Activated T-cell treated with anti-CD3 and anti-CD28 coated beads, Interleukin-2, amount 50 U/mL, for 24 hours (primary cell): ENCODE data around the gene PCDH8.

ENCODE experiments used
- DNase-seq: peaks from one replicate; pipeline ENCODE4 v3.0.0-alpha.2; 2020
- H3K27ac Mint-ChIP-seq: 2 replicates; pipeline ENCODE4 v1.8.0; 2020; ENCODE audit warnings: mild to moderate bottlenecking, mixed read lengths
- H3K27me3 Mint-ChIP-seq: 2 replicates; pipeline ENCODE4 v1.8.0; 2020; ENCODE audit warnings: mixed read lengths
- H3K36me3 Mint-ChIP-seq: 2 replicates; pipeline ENCODE4 v1.8.0; 2020; ENCODE audit warnings: low read depth, mixed read lengths
- H3K4me1 Mint-ChIP-seq: 2 replicates; pipeline ENCODE4 v1.8.0; 2020; ENCODE audit warnings: low read depth, mixed read lengths
- H3K4me3 Mint-ChIP-seq: 2 replicates; pipeline ENCODE4 v1.8.0; 2020; ENCODE audit warnings: mild to moderate bottlenecking, moderate library complexity, mixed read lengths
- H3K9me3 Mint-ChIP-seq: 2 replicates; pipeline ENCODE4 v1.8.0; 2020; ENCODE audit warnings: mixed read lengths

PCDH8 gene

DNA sequence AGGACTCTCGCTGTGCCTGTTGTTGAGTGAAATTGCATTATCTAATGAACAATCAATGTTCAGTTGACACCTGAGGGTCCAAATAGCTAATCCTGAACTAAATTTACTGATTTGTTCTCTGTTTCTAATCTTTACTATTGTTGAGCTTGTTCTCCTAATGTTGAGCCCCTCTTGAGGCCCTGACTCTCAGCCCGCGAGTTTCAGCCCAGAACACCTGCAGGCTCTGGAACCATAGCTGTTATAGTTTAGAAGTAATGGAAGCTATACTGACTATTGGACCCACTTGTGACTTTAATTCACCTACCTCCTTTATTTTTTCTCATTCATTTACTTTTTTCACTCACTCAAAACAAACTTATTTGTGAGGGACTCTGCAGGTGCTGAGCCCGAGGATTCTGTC, 20.6 kb upstream of the PCDH8 start:
- peaks cover 23% of the 10 kb centered on the region for H3K27me3 Mint-ChIP-seq
- H3K4me3 Mint-ChIP-seq = no peak overlapping the region
- H3K4me1 Mint-ChIP-seq = no peaks in the 10 kb centered on the region
- no peaks in the 10 kb centered on the region for H3K36me3 Mint-ChIP-seq
- no peaks in the 10 kb centered on the region for H3K9me3 Mint-ChIP-seq
- no peak overlapping the region for H3K27ac Mint-ChIP-seq
- no peak for DNase-seq

DNA sequence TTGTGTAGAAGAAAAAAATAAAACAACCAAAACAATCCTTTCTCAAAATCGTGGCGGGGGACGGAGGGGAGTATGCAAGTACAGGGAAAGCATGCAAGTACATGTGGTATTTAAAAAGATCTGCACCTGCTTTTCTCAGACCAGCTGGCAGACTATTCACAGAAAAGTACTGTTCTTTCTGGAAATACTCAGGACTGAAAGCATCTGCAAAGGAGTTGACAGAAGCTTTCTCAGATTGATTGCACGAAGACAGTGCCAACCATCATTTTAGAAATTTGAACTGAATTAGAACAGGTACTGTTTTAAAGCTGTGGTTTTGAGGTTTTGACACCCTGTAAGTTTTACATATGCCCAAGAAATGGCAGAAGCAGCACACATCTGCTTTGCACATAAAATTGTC, 19.8 kb upstream of the PCDH8 start:
- H3K4me3 Mint-ChIP-seq = no peak overlapping the region
- H3K4me1 Mint-ChIP-seq = no peaks in the 10 kb centered on the region
- no peaks in the 10 kb centered on the region for H3K9me3 Mint-ChIP-seq
- DNase-seq = no peak
- H3K27me3 Mint-ChIP-seq = peaks cover 23% of the 10 kb centered on the region
- no peaks in the 10 kb centered on the region for H3K36me3 Mint-ChIP-seq
- no peak overlapping the region for H3K27ac Mint-ChIP-seq

DNA sequence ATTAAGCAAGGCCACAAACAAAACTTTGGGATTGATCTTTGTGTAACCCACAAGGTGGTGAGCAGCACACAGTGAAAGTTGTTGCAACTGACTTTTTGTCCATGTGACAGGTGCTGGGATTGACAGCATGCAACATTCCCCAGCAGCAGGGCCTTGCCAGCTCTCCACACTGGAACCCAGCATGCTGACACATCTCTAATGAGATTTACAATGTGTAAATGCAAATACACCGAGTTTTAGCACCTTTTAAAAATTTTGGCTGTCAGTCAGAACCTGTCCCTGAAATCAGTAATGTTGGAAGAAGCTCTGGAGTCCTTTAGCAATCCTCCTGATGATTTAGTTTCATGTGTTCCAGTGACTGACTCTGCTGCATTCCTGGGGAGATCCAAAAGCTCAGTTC, 16.5 kb upstream of the PCDH8 start:
- Mint-ChIP-seq H3K4me1 (no peaks in the 10 kb centered on the region), H3K36me3 (no peaks in the 10 kb centered on the region), H3K9me3 (no peaks in the 10 kb centered on the region), H3K4me3 (no peak overlapping the region), H3K27me3 (peaks cover 13% of the 10 kb centered on the region), H3K27ac (no peak overlapping the region)
- no peak for DNase-seq

DNA sequence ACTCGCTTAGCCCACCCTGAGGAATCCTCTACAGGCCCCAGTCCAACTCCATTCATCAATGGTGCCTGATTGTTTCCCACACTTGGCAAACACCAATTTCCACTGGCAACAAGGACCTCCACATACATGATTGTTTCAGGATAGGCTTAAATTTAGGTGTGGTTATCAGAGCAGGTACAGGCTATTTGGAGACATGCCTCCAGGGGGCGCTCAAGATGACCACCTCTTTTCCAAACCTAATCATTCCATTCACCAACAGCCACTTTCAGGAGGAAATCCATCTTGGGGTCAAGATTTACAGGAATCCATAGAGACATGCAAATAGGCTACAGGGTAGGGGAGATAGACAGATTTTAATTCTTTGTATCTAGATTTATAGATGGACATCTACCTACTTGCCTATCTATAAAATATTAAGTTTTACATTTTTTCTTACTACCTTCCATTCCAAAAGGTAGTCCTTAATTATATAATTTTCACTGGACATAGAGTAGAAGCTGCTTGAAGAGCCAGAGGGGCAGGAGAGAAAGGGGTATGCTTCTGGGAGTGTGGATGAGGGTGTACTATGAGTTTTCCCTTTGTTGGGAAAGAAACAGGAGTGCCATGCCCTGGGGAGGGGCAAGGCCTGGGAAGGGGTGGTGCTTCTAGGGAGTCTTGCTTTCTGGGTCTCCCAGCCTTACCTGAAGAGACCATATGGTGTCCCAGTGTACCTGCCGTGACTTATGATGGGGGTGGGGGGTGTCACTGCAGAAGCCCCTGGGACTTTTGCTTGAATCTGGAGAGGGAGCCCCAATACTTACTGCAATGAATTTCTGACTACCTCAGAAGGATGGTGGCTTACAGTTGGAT, 14.1 kb upstream of the PCDH8 start:
- peaks cover 18% of the 10 kb centered on the region for H3K27me3 Mint-ChIP-seq
- no peaks in the 10 kb centered on the region for H3K4me1 Mint-ChIP-seq
- no peaks in the 10 kb centered on the region for H3K36me3 Mint-ChIP-seq
- DNase-seq = no peak
- H3K9me3 Mint-ChIP-seq = no peaks in the 10 kb centered on the region
- H3K4me3 Mint-ChIP-seq = no peak overlapping the region
- H3K27ac Mint-ChIP-seq = no peak overlapping the region

DNA sequence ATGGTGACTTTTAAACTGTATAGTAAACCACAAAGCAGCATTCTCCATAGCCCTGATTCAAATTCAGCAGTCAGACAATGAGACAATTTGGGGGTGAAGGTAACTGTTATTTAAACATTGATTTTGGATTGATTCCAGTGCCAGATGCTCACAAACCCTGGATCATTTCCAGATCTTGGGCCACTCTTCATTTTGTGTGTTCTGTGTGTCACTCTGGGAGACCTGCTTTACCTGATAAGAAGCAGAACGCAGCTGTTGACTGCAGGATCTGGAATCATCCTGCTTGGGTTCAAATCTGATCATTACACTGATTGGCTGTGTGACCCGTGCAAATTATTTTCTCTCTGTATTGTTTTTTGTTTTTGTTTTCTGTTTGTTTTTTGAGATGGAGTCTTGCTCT, 4.0 kb upstream of the PCDH8 start:
- Mint-ChIP-seq H3K9me3 (peaks cover 6% of the 10 kb centered on the region), H3K27me3 (peaks cover 87% of the 10 kb centered on the region), H3K4me3 (no peak overlapping the region), H3K27ac (no peak overlapping the region), H3K36me3 (no peaks in the 10 kb centered on the region), H3K4me1 (peaks cover 25% of the 10 kb centered on the region)
- no peak for DNase-seq

DNA sequence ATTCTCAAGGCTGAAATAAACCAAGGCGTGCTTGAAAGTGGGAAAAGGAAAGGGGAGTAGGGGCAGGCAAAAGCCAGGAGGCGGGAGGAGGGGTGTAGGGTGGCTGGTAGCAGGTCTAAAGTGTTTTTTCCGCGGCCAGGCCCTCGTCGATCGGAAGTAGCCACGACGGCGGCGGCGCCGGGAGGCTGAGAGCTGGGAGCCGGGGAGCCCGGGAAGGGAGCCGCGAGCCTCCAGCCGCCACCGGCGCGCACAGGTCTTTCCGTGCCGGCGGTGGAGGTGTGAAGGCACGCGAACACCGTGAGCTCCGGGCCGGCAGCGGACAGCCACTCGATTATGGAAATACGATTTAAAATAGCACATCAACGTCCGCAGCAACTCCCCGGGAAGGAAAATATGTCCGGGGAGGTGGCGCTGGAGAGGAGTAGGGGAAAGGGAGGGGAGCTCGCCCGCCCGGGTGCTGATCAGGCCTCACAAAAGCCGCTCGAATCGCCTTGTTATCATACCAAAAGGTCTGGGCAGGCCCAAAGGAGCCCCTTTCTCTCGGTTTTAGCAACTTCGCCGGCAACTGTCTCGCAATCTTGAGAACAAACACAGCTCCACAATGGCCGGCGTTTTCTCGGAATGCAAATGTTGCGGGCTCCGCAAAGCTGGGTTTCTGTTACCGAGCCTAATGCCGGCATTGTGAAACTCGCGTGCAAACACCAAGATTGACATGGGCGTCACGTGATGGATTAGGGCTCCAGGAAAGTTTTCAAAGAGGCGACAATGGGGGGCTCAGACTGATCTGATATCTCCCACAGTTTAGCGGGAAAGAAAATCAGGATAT, 2.9 kb upstream of the PCDH8 start:
- H3K27me3 Mint-ChIP-seq = peaks cover 84% of the 10 kb centered on the region
- H3K9me3 Mint-ChIP-seq = peaks cover 6% of the 10 kb centered on the region
- peaks cover 26% of the 10 kb centered on the region for H3K4me1 Mint-ChIP-seq
- peak; percentile 39 for DNase-seq
- peak overlapping the region; percentile 71 for H3K4me3 Mint-ChIP-seq
- H3K36me3 Mint-ChIP-seq = no peaks in the 10 kb centered on the region
- H3K27ac Mint-ChIP-seq = no peak overlapping the region

DNA sequence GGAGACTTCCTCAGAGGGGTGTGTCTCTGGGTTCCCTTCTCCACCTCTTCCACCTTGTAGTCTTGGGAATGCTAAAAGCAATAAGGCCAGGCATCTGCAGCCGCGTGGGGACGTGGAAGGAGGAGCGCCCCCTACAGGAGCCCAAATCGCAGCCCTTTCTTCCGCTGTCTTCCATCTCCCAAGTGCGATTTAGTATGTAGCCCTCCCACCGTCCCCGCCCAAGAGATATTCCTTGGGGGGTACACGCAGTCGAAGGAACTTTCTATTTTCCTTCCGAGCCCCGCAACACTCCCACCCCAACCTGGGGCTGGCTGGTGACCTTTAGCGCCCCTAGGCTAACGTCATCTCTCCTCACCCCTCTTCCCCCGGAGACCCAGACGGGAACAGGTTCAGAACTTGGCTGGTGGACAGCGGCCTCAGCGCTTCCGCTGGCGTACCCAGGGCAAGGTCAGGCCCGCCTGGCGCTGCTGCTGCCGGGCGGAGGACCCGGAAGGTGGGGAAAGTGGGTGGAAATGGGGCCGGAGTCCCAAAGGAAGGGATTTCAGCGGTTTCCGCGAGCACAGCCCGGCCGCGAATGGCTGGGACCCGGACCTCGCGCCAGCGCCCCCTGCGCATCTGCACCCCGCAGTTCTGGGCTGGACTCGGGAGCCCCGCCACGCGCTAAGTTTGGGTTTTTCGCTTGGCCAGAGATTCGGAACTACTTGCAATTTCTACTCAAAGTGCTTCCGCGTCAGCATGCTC, 2.1 kb upstream of the PCDH8 start:
- no peaks in the 10 kb centered on the region for H3K36me3 Mint-ChIP-seq
- H3K9me3 Mint-ChIP-seq = peaks cover 6% of the 10 kb centered on the region
- H3K27ac Mint-ChIP-seq = no peak overlapping the region
- peaks cover 28% of the 10 kb centered on the region for H3K4me1 Mint-ChIP-seq
- H3K27me3 Mint-ChIP-seq = peaks cover 80% of the 10 kb centered on the region
- DNase-seq = peak; percentile 58
- H3K4me3 Mint-ChIP-seq = peak overlapping the region; percentile 71

DNA sequence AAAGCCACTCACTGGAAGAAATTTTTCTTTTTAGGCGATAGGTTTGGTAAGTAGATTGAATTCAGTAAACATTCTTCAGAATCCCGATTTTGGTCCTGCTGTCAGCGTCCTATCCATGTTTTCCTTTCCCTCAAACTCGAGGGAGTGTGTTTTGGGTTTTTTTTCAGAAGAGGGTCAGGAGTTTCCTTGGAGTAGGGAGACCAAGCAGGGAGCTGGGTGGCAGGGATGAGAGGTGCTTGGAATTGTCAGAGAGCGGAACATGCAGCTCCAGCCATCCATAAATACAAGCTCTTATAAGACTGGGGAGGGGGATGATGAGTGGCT, 1.6 kb upstream of the PCDH8 start:
- H3K36me3 Mint-ChIP-seq = no peaks in the 10 kb centered on the region
- H3K4me1 Mint-ChIP-seq = peaks cover 28% of the 10 kb centered on the region
- peaks cover 80% of the 10 kb centered on the region for H3K27me3 Mint-ChIP-seq
- no peak overlapping the region for H3K4me3 Mint-ChIP-seq
- peaks cover 6% of the 10 kb centered on the region for H3K9me3 Mint-ChIP-seq
- no peak for DNase-seq
- no peak overlapping the region for H3K27ac Mint-ChIP-seq

DNA sequence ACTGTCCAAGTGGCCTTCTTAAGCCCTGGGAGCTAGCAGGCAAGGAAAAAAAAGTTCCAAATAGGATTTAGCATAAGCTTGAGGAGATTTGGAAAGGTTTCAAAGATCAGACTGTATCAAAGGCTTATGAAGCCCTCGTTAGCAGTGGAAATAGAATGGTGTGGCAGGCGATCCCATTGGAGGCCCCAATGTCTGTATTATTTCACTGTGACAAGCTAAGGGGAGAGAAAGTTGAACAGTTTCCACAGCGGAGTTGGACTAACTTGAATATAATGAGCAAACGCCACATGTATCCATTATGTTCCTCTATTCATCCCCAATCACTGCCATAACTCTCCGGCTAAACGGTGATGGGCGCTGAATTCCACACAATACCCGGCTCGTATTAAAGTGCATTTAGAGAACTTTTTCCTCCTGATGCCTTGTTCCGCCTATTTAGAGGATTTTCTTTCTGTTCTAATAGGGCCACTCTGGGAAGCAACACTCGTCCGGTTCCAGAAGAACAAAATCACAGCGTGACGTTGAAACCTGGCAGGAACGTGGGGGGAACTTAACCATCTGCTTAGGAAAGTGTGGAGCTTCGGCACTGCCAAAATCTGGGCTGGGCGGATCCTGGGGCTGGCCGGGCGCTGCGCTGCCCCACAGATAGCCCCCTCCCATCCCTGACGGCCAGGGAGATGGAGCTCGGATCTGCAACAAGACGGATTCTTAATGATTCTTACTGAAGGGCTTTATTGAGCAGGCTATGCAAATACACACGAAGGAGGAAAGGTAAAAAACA, 1.0 kb upstream of the PCDH8 start:
- Mint-ChIP-seq H3K27ac (no peak overlapping the region), H3K27me3 (peaks cover 80% of the 10 kb centered on the region), H3K9me3 (peaks cover 6% of the 10 kb centered on the region), H3K4me3 (no peak overlapping the region), H3K4me1 (peaks cover 28% of the 10 kb centered on the region), H3K36me3 (no peaks in the 10 kb centered on the region)
- no peak for DNase-seq

DNA sequence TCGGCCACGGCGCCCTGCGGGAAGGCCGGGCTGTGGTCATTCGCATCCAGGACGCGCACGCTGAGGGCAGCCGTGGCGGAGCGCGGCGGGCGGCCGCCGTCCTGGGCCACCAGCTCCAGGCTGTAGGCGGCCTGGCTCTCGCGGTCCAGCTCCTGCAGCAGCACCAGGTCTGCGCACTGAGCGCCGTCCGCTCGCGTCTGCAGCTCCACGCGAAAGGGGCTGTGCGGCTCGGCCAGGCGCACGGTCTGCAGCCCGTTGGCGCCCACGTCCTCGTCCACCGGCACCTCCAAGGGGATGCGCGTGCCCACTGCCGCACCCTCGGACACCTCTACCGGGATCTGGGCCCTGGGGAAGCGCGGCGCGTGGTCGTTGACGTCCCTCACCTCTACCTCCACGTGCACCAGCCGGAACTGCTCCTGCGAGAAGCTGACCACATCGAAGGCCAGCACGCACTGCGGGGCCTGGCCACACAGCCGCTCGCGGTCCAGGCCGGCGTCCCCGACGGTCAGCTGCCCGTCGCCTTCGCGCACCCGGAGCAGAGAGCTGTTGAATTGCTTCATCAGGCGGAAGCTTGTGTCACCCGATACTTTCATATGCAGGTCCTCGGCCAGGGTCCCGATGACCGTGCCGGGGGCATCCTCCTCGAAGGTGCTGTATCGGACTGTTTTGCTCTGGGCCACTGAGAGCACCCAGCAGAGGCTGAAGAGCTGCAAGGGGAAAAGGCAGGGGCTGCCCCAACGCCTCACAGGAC, 583 bp downstream of the PCDH8 start:
- Mint-ChIP-seq H3K4me3 (no peak overlapping the region), H3K27ac (no peak overlapping the region), H3K36me3 (no peaks in the 10 kb centered on the region), H3K4me1 (peaks cover 28% of the 10 kb centered on the region), H3K27me3 (peaks cover 78% of the 10 kb centered on the region), H3K9me3 (peaks cover 2% of the 10 kb centered on the region)
- DNase-seq = no peak

DNA sequence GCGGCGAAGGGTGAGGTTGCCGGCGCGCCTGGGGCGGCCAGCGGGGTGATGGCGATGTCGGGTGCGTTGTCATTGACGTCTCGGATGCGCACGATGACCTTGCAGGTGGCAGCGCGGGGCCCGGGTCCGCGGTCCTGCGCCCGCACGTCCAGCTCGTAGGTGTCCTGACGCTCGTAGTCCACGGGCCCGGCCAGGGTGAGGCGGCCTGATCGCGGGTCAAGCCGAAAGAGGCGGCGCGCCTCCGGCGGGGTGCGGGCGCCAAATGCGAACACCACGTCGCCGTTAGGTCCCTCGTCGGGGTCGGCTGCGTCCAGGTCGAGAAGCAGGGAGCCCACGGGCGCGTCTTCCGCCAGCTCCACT, 1.1 kb downstream of the PCDH8 start:
- DNase-seq = no peak
- peaks cover 78% of the 10 kb centered on the region for H3K27me3 Mint-ChIP-seq
- no peak overlapping the region for H3K27ac Mint-ChIP-seq
- H3K4me3 Mint-ChIP-seq = no peak overlapping the region
- H3K4me1 Mint-ChIP-seq = peaks cover 28% of the 10 kb centered on the region
- H3K9me3 Mint-ChIP-seq = peaks cover 2% of the 10 kb centered on the region
- H3K36me3 Mint-ChIP-seq = no peaks in the 10 kb centered on the region

DNA sequence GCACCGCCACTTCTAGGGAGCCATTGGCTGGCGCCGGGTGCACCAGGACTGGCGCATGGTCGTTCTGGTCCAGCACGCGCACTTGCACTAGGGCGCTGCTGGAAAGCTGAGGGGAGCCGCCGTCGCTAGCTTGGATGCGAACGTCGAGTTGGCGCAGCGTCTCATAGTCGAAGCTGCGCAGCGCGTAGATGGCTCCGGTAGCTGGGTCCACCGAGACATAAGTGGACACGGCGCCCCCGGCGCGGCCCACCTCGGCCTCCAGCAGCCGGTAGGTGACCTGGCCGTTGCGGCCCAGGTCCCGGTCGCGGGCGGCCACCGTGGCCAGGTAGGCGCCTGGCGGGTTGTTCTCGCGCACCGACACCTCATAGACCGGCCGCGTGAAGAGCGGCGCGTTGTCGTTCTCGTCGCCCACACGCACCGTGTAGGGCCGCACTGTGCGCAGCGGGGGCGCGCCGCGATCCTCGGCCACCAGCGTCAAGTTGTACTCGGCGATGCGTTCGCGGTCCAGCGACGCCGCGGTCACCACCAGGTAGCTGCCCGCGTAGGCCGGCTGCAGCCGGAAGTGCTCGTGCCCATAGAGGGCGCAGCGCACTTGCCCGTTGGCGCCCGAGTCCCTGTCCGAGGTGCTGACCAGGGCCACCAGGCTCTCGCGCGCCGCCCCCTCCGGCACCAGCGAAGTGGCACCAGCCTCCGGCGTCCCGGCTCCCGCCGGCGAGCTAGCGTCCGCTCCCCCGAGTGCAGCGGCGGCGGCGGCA, 1.7 kb downstream of the PCDH8 start:
- Mint-ChIP-seq H3K9me3 (peaks cover 2% of the 10 kb centered on the region), H3K36me3 (no peaks in the 10 kb centered on the region), H3K27me3 (peaks cover 81% of the 10 kb centered on the region), H3K27ac (peak overlapping the region; percentile 59), H3K4me3 (no peak overlapping the region), H3K4me1 (peaks cover 27% of the 10 kb centered on the region)
- DNase-seq = peak; percentile 46
